Fibroblast of the aortic adventitia (primary cell): ENCODE results near the gene CIPC. TPM values are rescaled to one million over a fixed set of nuclear protein-coding genes. Genes with fewer than 3 reads are reported as not detected.

Experiments used
- DNase-seq: peaks from one replicate; pipeline ENCODE4 v3.0.0-alpha.2; 2010; ENCODE audit warnings: low read depth
- H3K4me3 ChIP-seq: 2 replicates; pipeline ENCODE4 v1.5.1; 2011; ENCODE audit warnings: low read depth, mild to moderate bottlenecking, control low read depth, low read length, moderate library complexity
- total RNA-seq: library from RNA; depleted of rRNA; stranded (reverse); fragments of >200 nt; gene quantifications from 2 replicates; pipeline ENCODE4 v1.2.3, GENCODE V29; 2012; ENCODE audit warnings: low replicate concordance
- TF ChIP-seq, protein P1 (sequence below): IDR thresholded peaks from 2 replicates; pipeline ENCODE4 v1.5.1; 2011; ENCODE audit warnings: mild to moderate bottlenecking, low read length, control low read depth, inconsistent platforms; ENCODE audit not compliant: insufficient read depth

The CIPC gene
- total RNA-seq, 1 donor, result 13.9 TPM

DNA sequence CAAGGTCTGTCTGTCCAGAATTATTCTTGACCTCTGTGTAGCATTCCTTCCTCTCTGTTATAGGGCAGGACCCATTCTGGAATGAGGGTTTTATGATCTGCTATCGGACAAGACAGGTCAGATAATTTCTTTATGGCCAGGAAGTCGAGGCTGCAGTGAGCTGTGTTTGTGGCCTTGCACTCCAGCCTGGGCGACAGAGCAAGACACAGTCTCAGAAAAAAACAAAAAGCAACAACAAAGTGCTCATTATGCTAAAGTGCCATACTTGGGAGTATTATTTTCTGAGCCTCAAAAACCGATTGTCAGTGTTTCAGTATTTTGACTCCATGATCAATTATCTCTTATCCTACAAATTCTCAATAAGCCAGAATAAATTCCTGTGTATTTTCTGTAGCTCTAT lies 4.1 kb downstream of the CIPC start:
- TF ChIP-seq, protein P1, sequence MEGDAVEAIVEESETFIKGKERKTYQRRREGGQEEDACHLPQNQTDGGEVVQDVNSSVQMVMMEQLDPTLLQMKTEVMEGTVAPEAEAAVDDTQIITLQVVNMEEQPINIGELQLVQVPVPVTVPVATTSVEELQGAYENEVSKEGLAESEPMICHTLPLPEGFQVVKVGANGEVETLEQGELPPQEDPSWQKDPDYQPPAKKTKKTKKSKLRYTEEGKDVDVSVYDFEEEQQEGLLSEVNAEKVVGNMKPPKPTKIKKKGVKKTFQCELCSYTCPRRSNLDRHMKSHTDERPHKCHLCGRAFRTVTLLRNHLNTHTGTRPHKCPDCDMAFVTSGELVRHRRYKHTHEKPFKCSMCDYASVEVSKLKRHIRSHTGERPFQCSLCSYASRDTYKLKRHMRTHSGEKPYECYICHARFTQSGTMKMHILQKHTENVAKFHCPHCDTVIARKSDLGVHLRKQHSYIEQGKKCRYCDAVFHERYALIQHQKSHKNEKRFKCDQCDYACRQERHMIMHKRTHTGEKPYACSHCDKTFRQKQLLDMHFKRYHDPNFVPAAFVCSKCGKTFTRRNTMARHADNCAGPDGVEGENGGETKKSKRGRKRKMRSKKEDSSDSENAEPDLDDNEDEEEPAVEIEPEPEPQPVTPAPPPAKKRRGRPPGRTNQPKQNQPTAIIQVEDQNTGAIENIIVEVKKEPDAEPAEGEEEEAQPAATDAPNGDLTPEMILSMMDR, result no peak
- DNase-seq, result no peak
- H3K4me3 ChIP-seq, result no peak overlapping the region

GRCh38 chr14:77103475-77103874 lies 5.4 kb downstream of the CIPC start:
- TF ChIP-seq, protein P1, result no peak
- no peak overlapping the region for H3K4me3 ChIP-seq
- DNase-seq, result no peak

DNA sequence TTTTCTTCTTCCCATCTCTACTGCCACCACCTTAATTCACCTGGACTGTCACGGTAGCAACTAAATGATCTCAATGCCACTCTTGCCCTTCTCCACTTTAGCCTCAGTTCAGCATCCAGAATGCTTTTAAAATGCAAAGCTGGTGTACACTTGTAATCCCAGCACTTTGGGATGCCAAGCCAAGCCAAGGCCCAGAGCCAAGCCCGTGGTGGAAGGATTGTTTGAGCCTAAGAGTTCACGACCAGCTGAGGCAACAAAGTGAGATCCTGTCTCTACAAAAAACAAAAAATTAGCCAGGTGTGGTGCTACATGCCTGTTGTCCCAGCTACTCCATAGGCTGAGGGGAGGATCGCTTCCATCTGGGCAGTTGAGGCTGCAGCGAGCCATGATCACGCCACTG lies 5.9 kb downstream of the CIPC start:
- TF ChIP-seq, protein P1, result no peak
- H3K4me3 ChIP-seq, result no peak overlapping the region
- DNase-seq, result no peak

DNA sequence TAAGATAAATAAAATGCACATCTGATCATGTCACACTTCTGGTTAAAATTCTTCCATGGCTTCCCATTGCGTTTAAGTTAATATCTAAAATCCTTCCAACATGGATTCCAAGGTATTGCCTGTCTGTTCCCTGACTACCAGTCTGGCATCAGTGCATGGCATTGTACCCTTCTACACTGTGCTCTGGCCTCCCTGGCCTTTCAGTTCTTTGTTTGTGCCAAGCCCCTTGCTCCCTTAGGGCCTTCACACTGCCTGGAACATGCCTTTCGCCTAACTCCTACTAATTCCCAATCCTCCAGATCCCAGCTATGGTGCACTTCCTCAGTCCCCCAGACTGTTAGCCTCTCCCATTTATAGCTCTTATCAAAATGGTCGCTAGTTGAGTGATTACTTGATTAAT lies 6.3 kb downstream of the CIPC start:
- DNase-seq, result no peak
- no peak overlapping the region for H3K4me3 ChIP-seq
- TF ChIP-seq, protein P1, result no peak

DNA sequence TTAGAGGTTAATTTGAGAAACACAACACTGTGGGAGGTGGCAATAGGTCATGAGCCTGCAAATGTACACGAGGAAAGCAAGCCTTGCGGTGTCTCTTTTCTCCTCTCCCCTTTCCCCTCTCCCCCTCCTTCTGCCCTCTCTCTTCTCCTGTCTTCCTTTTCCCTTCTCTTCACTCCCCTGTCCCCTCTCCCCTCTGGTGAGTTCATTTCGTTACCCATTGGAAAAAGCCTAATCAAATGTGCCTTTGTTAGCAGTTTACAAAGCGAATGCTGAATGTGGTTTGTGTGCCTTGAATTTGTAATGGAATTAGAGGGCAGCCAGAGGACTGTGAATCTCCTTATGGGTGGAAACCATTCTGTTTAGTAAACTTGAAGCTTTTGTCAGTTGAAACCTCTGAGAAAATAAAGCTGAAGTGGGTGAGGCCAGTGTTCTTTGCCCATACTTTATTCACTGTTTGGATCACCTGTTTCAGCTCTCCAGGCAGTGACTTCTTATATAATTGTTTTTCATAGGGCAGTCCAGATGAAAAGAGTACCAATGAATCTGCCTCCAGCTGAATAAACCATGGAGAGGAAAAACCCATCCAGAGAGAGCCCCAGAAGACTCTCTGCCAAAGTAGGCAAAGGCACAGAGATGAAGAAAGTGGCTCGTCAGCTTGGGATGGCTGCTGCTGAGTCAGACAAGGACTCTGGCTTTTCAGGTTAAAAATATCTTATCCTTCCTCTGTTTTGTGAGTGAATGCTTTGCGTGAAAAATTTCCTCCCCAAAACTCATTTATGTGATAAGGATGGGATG lies 7.3 kb downstream of the CIPC start:
- no peak for DNase-seq
- TF ChIP-seq, protein P1, result no peak
- no peak overlapping the region for H3K4me3 ChIP-seq

DNA sequence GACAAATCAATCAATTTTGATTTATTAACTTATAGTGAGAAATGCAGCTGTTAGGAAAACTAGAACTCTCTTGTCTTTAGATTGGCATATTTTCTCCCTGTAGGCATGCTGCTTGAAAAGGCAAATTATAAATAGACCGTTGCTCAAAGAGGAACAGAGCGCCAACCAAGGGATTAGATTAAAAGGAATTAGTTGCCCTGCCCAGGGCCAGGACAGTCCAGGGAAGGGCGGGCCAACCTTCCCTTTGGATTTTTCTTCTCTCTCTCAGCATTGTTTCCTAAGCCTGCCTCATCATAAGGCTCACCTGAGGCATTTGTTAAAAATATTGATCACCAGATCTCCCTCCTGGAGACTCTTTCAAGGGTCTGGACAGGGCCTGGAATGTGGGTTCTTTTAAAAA lies 8.6 kb downstream of the CIPC start:
- no peak overlapping the region for H3K4me3 ChIP-seq
- TF ChIP-seq, protein P1, result no peak
- no peak for DNase-seq

- DNase-seq, result no peak
- H3K4me3 ChIP-seq, result no peak overlapping the region
- TF ChIP-seq, protein P1, result no peak
These were observed 9.2 kb downstream of the CIPC start for GRCh38 chr14:77107228-77107627.
